Measurements from ENCODE around the gene SLF2.

Gene SLF2

GRCh38 chr10:100904917-100905316 is 7.8 kb upstream of the SLF2 start:
- DNase-seq: no peak

GRCh38 chr10:100907175-100907574 is 5.6 kb upstream of the SLF2 start:
- no peak for DNase-seq

DNA sequence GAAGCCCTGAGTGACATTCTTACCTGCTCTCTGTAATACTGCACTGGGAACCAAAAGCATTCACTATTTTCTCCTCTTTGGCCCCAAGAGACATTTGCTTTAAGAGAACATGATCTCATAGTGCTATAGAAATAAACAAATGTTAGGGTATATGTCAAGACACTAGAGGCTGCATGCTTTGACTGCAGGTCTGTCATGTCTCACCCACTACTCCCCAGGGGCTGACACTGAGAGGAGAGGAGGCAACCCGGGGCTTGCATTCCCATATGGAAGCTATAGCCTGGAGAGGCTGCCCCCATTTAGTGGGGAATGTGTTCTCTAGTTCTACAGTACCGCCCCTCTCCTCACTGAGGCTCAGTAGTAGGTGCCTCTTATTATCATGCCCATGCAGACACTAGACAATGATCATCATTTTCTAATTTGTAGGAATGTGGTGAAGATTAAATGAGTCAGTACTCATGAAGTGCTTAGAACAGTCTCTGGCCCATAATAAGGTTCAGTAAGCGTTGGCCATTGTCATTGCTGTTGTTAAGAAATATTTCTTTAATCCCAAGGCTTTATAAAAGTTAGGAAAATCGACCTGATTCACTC is 4.9 kb upstream of the SLF2 start:
- peak; percentile 48 for DNase-seq

GRCh38 chr10:100908378-100908777 is 4.4 kb upstream of the SLF2 start:
- DNase-seq: no peak

DNA sequence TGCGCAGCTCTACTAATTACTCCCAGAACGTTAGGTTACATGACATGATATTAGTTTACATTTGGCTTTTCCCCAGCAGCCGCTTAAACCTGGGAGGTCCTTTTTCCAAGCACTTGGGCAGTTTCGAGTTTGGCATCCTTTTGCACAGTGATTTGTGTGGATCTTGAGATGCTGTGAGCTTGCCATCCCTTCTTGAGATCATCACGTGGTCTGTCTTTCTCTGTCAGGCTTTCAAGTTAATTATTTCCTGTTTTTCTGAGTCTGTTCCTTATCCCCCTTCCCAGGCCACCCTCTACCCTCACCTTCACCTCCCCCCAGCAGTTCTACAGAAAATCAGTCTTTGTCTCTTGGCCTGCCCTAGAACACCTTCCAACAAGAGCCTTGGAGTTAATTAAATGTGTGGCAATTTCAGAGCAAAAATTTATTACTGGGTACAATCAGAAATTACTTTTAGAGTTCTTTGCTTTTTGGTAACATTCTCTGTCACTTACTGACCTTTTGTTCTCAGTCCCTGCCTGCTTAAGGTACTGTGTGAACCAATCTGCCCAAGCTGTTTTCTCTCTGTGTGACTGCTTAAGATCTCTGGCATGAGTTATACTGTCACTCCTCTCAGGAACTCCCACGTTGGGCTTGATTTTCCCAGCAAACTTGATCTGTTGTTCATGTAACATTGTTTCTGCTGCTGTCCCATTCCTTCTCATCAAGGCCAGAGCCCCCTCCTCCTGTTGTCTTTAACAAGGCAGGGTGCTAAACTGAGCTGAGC is 3.1 kb upstream of the SLF2 start:
- no peak for DNase-seq

GRCh38 chr10:100911472-100911871 is 1.3 kb upstream of the SLF2 start:
- DNase-seq: no peak

- peak; percentile 69 for DNase-seq
Observed at GRCh38 chr10:100912013-100912604, 654 bp upstream of the SLF2 start.

DNA sequence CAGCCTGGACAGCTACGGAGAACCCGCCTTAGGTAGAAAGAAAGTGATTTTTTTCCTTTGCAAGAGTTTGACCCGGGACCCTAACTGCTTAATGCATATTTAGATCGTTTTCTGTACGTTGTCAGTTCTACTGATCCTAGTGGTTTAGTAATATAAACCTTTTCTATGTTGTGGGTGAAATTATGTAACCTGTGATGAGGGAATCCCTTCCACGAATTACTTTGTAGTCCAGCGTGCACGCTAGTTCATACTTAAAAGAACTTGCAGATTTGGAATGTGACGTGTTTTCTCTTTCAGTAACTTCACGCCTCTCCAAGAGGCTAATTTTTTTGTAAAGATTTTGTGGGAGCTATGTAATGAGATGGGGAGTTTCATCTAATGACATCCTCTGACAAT is 705 bp downstream of the SLF2 start:
- DNase-seq: no peak

- no peak for DNase-seq
Observed at GRCh38 chr10:100917071-100917470, 4.3 kb downstream of the SLF2 start.

DNA sequence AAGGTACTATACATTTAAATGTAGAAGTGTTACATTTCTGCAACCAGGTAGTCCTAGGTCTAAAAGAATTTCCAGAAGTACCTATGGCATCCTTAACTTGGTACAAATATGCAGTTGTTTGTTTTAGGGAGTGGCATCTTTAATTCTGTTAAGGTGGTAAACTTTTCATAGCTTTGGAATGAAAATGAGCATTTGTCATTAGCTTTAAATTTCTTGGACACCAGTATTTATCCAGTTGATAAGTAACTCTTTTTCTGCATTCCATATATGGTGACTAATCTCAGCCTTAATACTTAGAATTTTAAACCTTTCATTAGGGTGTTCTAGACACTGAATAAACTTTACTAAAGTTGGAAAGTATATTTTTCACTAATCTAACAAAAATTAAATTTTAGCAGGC is 10.8 kb downstream of the SLF2 start:
- no peak for DNase-seq

GRCh38 chr10:100927266-100927665 is 14.5 kb downstream of the SLF2 start:
- DNase-seq: no peak

GRCh38 chr10:100928039-100928438 is 15.3 kb downstream of the SLF2 start:
- no peak for DNase-seq

GRCh38 chr10:100930368-100930767 is 17.6 kb downstream of the SLF2 start:
- no peak for DNase-seq

DNA sequence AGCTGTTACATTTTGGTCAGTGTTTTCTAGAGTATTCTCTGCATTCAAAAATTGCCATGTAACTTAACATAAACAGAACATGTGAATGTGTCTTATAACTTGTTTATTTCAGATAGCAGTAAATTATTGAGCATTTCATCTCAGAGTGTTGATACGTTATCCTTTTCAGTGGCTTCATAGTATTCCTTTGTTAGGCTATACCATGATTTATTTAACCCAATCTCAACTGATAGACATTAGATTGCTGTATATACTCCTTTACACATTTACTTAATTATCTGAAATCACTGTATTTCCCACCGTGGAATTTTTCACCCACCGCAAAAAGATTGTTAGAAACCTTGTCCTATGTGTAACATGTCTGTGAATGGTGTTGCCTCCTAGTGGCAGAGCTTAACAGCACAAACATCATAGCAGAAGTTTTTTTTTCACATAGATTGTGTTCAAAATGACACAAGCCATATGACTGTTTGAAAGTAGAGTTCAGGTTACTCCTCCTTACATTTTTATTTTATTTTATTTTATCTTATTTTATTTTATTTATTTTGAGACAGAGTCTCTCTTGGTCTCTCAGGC is 21.4 kb downstream of the SLF2 start:
- peak; percentile 44 for DNase-seq

DNA sequence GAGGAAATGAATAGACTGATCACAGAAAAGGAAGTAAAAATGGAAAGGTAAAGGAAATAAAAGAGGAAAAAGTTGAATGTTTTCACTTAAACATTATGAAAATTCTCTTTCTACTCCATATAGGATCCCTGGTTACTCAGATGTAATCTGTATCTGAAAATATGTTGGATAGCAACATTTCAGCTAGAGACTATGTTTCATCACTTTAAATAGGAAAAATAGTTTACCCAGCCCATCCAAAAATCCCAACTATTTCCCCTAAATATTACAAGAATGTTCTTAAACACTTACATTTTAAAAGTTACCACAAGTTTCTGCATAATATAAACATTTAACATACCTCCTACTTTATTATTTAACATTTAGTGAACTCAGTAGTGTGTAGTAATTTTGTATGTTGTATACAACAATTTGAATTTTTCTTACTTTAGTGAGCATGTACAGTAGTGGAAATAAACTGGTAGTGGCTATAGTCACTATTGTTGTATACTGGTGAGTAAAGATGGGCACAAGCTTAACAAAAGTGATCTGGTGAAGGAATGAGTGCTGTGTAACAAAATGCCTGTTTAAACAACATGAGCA is 27.1 kb downstream of the SLF2 start:
- DNase-seq: no peak

- no peak for DNase-seq
Observed at GRCh38 chr10:100942229-100942628, 29.5 kb downstream of the SLF2 start.

DNA sequence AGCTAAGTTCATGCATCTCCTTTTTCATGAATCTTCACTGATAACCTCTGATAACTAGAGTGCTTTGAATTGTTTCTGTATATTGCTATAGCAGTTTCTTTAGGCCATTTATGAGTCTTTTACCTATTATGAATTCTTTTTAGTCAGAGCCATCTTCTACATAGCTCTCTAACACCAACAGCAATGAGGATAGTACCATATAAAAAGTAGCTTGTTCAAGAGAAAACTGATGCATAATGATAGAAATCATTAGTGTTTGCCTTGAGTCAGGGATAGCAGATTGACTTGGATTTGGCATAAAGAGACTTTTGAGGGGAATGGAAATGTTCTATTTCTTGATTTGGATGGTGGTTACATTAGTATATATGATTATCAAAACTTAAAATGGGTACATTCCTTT is 30.7 kb downstream of the SLF2 start:
- DNase-seq: no peak

- no peak for DNase-seq
Observed at GRCh38 chr10:100945754-100946153, 33.0 kb downstream of the SLF2 start.

DNA sequence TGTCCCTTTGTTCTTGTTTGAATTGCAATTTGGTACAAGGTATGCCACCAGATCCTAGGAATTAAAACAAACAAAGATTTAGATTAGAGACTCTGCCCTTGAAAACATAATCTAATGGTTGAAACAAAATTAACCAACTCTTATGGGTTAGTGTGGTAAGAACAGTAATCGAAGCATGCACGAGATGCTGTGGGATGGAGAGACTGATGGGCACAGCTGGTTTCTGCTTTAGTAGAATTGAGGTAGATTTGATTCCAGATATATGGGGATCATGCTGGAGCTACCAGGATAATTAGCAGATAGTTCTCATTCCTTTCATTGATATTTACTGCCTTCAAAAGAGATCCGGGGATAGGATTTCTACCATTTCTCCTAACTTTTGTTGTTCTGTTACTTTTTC is 36.2 kb downstream of the SLF2 start:
- no peak for DNase-seq

- DNase-seq: no peak
Observed at GRCh38 chr10:100960251-100960650, 47.5 kb downstream of the SLF2 start.

- no peak for DNase-seq
Observed at GRCh38 chr10:100962351-100963080, 49.8 kb downstream of the SLF2 start.

DNA sequence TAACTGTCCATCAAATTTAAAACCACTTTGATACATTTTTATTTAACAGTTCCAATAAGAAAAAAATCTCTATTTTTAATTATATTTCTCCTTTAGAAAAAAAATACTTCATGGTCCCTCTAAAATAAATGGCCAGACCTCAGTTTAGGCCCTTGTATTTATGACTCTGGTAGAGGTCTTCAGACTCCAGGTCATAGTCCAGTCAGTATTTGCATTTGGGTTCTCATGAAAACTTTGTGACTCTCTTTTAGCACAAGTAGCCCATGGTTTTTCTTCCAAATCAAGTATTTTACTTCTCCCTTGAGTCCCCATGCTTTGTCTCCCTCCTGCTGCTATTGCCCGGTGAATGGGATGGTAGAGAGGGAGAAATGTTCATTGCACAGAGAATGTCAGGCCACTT is 51.1 kb downstream of the SLF2 start:
- no peak for DNase-seq

- DNase-seq: no peak
Observed at GRCh38 chr10:100965820-100966219, 53.1 kb downstream of the SLF2 start.
